Uterus (tissue), 4 donors: Measurements from ENCODE around the gene GNL3. TPM values are rescaled to one million over a fixed set of nuclear protein-coding genes. Genes with fewer than 3 reads are reported as not detected.

Experiments used
- DNase-seq, 2 donors: peaks; one replicate each; pipeline ENCODE4 v3.0.0-alpha.2; 2019 to 2020
- H3K27ac ChIP-seq, 2 donors: fragments of 200-600 bp; sonication (generic); 1 replicate in 1 of 2; 2 replicates in 1 of 2; pipeline ENCODE4 v1.5.1; 2016 to 2018
- H3K27me3 ChIP-seq, 2 donors: fragments of 200-600 bp; sonication (generic); one replicate each; pipeline ENCODE4 v1.5.1; 2018 to 2019; ENCODE audit warnings: control low read depth in 1 of 2
- H3K36me3 ChIP-seq, 2 donors: fragments of 200-600 bp; sonication (generic); one replicate each; pipeline ENCODE4 v1.5.1; 2019; ENCODE audit warnings: control low read depth in 1 of 2
- H3K4me1 ChIP-seq, 2 donors: fragments of 200-600 bp; sonication (generic); one replicate each; pipeline ENCODE4 v1.5.1; 2018 to 2019; ENCODE audit warnings: control low read depth in 1 of 2
- H3K4me3 ChIP-seq, 2 donors: fragments of 200-600 bp; sonication (generic); 1 replicate in 1 of 2; 2 replicates in 1 of 2; pipeline ENCODE4 v1.5.1; 2018 to 2019; ENCODE audit warnings: mild to moderate bottlenecking in 1 of 2
- H3K9me3 ChIP-seq, 2 donors: fragments of 200-600 bp; sonication (generic); one replicate each; pipeline ENCODE4 v1.5.1; 2019; ENCODE audit warnings: control low read depth in 1 of 2
- CTCF ChIP-seq, 4 experiments: fragments of 200-600 bp in 2 of 4; fragments of 450-650 bp in 2 of 4; sonication (generic) in 2 of 4; IDR thresholded peaks; one replicate each; pipeline ENCODE4 v1.5.1; 2016 to 2019; ENCODE audit warnings: antibody characterized with exemption in 4 of 4, mild to moderate bottlenecking in 2 of 4, moderate library complexity in 1 of 4
- POLR2A ChIP-seq, 2 donors: fragments of 450-650 bp; IDR thresholded peaks; one replicate each; pipeline ENCODE4 v1.6.1; 2016; ENCODE audit warnings: antibody characterized with exemption in 2 of 2, mild to moderate bottlenecking in 1 of 2, moderate library complexity in 1 of 2
- intact Hi-C: fragments of 100-400 bp; cut with DNase I; formaldehyde crosslinking; loops from one replicate; pipeline ENCODE4 v1.15.1; 2023; ENCODE audit warnings: low total_unique reads
- total RNA-seq, 4 donors: library from RNA; depleted of rRNA in 3 of 4; stranded (reverse); fragments of >200 nt in 3 of 4; gene quantifications; one replicate each; pipeline versions ENCODE4 v1.1.0 to v1.2.4, GENCODE V29; 2014 to 2023
- donor health status: DM: yes; HTN: yes; CAD: no.

Gene GNL3
- total RNA-seq, 4 donors from 2014 or later, result 29.5 to 108 (median 53.9) TPM

- no peak overlapping the region for H3K27ac ChIP-seq
- intact Hi-C loops, result no loop called here
- H3K4me1 ChIP-seq, result no peaks in the 10 kb centered on the region
Measured at GRCh38 chr3:52715714-52716305, 30.0 kb downstream of the GNL3 start.

GRCh38 chr3:52719618-52720017 is 33.8 kb downstream of the GNL3 start:
- H3K9me3 ChIP-seq, result no peaks in the 10 kb centered on the region
- no peaks in the 10 kb centered on the region for H3K36me3 ChIP-seq
- intact Hi-C loops, result no loop called here
- no peaks in the 10 kb centered on the region for H3K27me3 ChIP-seq
- no peak overlapping the region for H3K27ac ChIP-seq
- TF ChIP-seq CTCF (IDR thresholded peaks at IDR 0.05) (no peak), POLR2A (IDR thresholded peaks at IDR 0.05) (no peak)
- no peak overlapping the region for H3K4me3 ChIP-seq
- H3K4me1 ChIP-seq, result no peaks in the 10 kb centered on the region
- DNase-seq, result no peak

More at GRCh38 chr3:52715714-52716305, 30.0 kb downstream of the GNL3 start:
- Histone ChIP-seq H3K27me3 (no peaks in the 10 kb centered on the region), H3K36me3 (no peaks in the 10 kb centered on the region), H3K9me3 (no peaks in the 10 kb centered on the region), H3K4me3 (no peak overlapping the region)
- DNase-seq, result no peak
- TF ChIP-seq POLR2A (IDR thresholded peaks at IDR 0.05) (no peak), CTCF (IDR thresholded peaks at IDR 0.05) (no peak)

DNA sequence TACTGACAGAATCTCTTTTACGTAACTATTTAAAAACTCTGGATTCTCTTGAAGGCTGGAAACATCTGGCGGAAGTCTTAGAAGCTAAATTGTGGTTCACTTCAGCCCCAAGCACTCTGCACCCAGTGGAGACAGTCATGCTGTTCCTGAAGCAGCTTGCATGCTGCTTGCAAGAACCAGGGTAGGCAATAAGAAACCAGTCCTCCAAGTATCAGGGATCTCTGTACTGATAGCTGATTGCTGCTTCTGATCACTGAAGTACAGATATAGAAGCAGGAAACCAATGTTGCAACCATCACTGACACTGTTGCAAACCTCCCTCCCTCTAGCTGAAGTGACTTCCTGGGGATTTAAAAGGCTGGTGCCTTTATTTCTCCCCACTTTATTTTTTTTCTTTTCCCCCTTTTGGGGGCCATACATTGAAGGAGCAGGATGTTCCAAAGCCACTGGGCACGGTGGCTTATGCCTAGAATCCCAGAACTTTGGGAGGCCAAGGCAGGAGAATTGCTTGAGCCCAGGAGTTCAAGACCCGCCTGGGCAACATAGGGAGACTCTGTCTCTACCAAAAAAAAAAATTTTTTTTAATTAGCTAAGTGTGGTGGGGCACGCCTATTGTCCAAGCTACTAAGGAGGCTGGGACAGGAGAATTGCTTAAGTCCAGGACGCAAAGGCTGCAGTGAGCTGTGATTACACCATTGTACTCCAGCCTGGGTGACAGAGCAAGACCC is 35.3 kb downstream of the GNL3 start:
- Histone ChIP-seq H3K9me3 (no peaks in the 10 kb centered on the region), H3K36me3 (no peaks in the 10 kb centered on the region), H3K27me3 (no peaks in the 10 kb centered on the region), H3K4me1 (no peaks in the 10 kb centered on the region), H3K4me3 (no peak overlapping the region), H3K27ac (no peak overlapping the region)
- intact Hi-C loops, result no loop called here
- no peak for DNase-seq
- no peak for TF ChIP-seq CTCF (IDR thresholded peaks at IDR 0.05)
- TF ChIP-seq POLR2A (IDR thresholded peaks at IDR 0.05), result no peak

- no peaks in the 10 kb centered on the region for H3K9me3 ChIP-seq
- TF ChIP-seq POLR2A (IDR thresholded peaks at IDR 0.05) (no peak), CTCF (IDR thresholded peaks at IDR 0.05) (no peak)
- H3K27me3 ChIP-seq, result no peaks in the 10 kb centered on the region
- DNase-seq, result no peak
- H3K36me3 ChIP-seq, result no peaks in the 10 kb centered on the region
- H3K4me3 ChIP-seq, result no peak overlapping the region
- intact Hi-C loops, result no loop called here
- no peak overlapping the region for H3K27ac ChIP-seq
- H3K4me1 ChIP-seq, result no peaks in the 10 kb centered on the region
Measured at GRCh38 chr3:52721730-52722008, 35.8 kb downstream of the GNL3 start.

- no peaks in the 10 kb centered on the region for H3K4me1 ChIP-seq
- TF ChIP-seq POLR2A (IDR thresholded peaks at IDR 0.05) (no peak), CTCF (IDR thresholded peaks at IDR 0.05) (no peak)
- no peak for DNase-seq
Measured at GRCh38 chr3:52722491-52722890, 36.7 kb downstream of the GNL3 start.

More at GRCh38 chr3:52722491-52722890, 36.7 kb downstream of the GNL3 start:
- intact Hi-C loops, result no loop called here
- H3K36me3 ChIP-seq, result no peaks in the 10 kb centered on the region
- no peaks in the 10 kb centered on the region for H3K9me3 ChIP-seq
- no peak overlapping the region for H3K4me3 ChIP-seq
- H3K27me3 ChIP-seq, result no peaks in the 10 kb centered on the region
- no peak overlapping the region for H3K27ac ChIP-seq
